GM19452 (cell line): Measurements from ENCODE around the gene SH3BGRL3.
A peak's percentile ranks its signal among the peaks of the same experiment; 100 is the strongest.
"Not testable (repeated sequence)": the region's sequence is repeated elsewhere in the genome, so short reads cannot be mapped to it uniquely, and the experiment has no call there.

ENCODE experiments used
- ATAC-seq: cut with Tn5 transposase; IDR thresholded peaks from one replicate; pipeline ENCODE4 v1.9.1; 2021; ENCODE audit not compliant: unreplicated experiment

The SH3BGRL3 gene

GRCh38 chr1:26315874-26316850 lies 36.3 kb downstream of the SH3BGRL3 start:
- no peak for ATAC-seq

- ATAC-seq = no peak
These were observed 37.3 kb downstream of the SH3BGRL3 start for GRCh38 chr1:26317146-26317545.

GRCh38 chr1:26317612-26318337 lies 37.9 kb downstream of the SH3BGRL3 start, which contains the start of gene CD52:
TSS of gene CD52 (plus strand) at chr1:26317958. CDS start at chr1:26318018, 60 bp downstream.
- no peak for ATAC-seq

- ATAC-seq = no peak
These were observed 38.6 kb downstream of the SH3BGRL3 start for GRCh38 chr1:26318338-26319064.

GRCh38 chr1:26320896-26321295 lies 41.0 kb downstream of the SH3BGRL3 start:
- peak; percentile 6 for ATAC-seq

- peak; percentile 40 for ATAC-seq
These were observed 41.6 kb downstream of the SH3BGRL3 start for GRCh38 chr1:26321315-26322041.

- no peak for ATAC-seq
These were observed 42.1 kb downstream of the SH3BGRL3 start for GRCh38 chr1:26322042-26322331.

GRCh38 chr1:26323382-26323781 lies 43.5 kb downstream of the SH3BGRL3 start:
- ATAC-seq = no peak

- ATAC-seq = no peak
These were observed 44.7 kb downstream of the SH3BGRL3 start for GRCh38 chr1:26324550-26324949.

GRCh38 chr1:26327956-26328362 lies 48.1 kb downstream of the SH3BGRL3 start:
- no peak for ATAC-seq

GRCh38 chr1:26328597-26328996 lies 48.7 kb downstream of the SH3BGRL3 start:
- ATAC-seq = no peak

GRCh38 chr1:26329380-26329779 lies 49.5 kb downstream of the SH3BGRL3 start:
- ATAC-seq = not testable (repeated sequence)

GRCh38 chr1:26330276-26330675 lies 50.4 kb downstream of the SH3BGRL3 start:
- no peak for ATAC-seq
